ENCODE data around the gene SLC13A5. TPM values are rescaled to one million over a fixed set of nuclear protein-coding genes. Genes with fewer than 3 reads are reported as not detected.

Gene SLC13A5
- total RNA-seq, 1 donor from 2014 or later, result 0.20 TPM

GRCh38 chr17:6684460-6684783, 28.7 kb downstream of the SLC13A5 start:
- no peak for DNase-seq (ENCODE audit: low read depth in 2 of 2)

GRCh38 chr17:6683730-6684459, 29.3 kb downstream of the SLC13A5 start:
- no peak for DNase-seq (ENCODE audit: low read depth in 2 of 2)

GRCh38 chr17:6683081-6683684, 30.0 kb downstream of the SLC13A5 start:
- DNase-seq (ENCODE audit: low read depth in 2 of 2), result no peak

GRCh38 chr17:6682339-6682738, 30.8 kb downstream of the SLC13A5 start:
- DNase-seq (ENCODE audit: low read depth in 2 of 2), result no peak

- DNase-seq (ENCODE audit: low read depth in 2 of 2), result no peak
Observed at GRCh38 chr17:6681671-6682070, 31.5 kb downstream of the SLC13A5 start.

- no peak for DNase-seq (ENCODE audit: low read depth in 2 of 2)
Observed at GRCh38 chr17:6681176-6681575, 32.0 kb downstream of the SLC13A5 start.

GRCh38 chr17:6679241-6679640, 33.9 kb downstream of the SLC13A5 start:
- no peak for DNase-seq (ENCODE audit: low read depth in 2 of 2)

GRCh38 chr17:6677946-6678345, 35.2 kb downstream of the SLC13A5 start:
- no peak for DNase-seq (ENCODE audit: low read depth in 2 of 2)

- DNase-seq (ENCODE audit: low read depth in 2 of 2), result no peak
Observed at GRCh38 chr17:6677158-6677831, 35.9 kb downstream of the SLC13A5 start.

GRCh38 chr17:6676802-6677157, 36.4 kb downstream of the SLC13A5 start:
- no peak for DNase-seq (ENCODE audit: low read depth in 2 of 2)

- DNase-seq (ENCODE audit: low read depth in 2 of 2), result no peak
Observed at GRCh38 chr17:6675201-6675825, 37.9 kb downstream of the SLC13A5 start.

- DNase-seq (ENCODE audit: low read depth in 2 of 2), result no peak
Observed at GRCh38 chr17:6674586-6674985, 38.6 kb downstream of the SLC13A5 start.

GRCh38 chr17:6671431-6671830, 41.7 kb downstream of the SLC13A5 start:
- no peak for DNase-seq (ENCODE audit: low read depth in 2 of 2)

GRCh38 chr17:6670999-6671398, 42.2 kb downstream of the SLC13A5 start:
- no peak for DNase-seq (ENCODE audit: low read depth in 2 of 2)

GRCh38 chr17:6670571-6670970, 42.6 kb downstream of the SLC13A5 start:
- DNase-seq (ENCODE audit: low read depth in 2 of 2), result no peak

- no peak for DNase-seq (ENCODE audit: low read depth in 2 of 2)
Observed at GRCh38 chr17:6669479-6670212, 43.5 kb downstream of the SLC13A5 start.

- DNase-seq (ENCODE audit: low read depth in 2 of 2), result no peak
Observed at GRCh38 chr17:6668727-6669425, 44.3 kb downstream of the SLC13A5 start.

GRCh38 chr17:6668219-6668618, 45.0 kb downstream of the SLC13A5 start:
- no peak for DNase-seq (ENCODE audit: low read depth in 2 of 2)

GRCh38 chr17:6667516-6667915, 45.7 kb downstream of the SLC13A5 start:
- no peak for DNase-seq (ENCODE audit: low read depth in 2 of 2)

GRCh38 chr17:6666557-6666956, 46.6 kb downstream of the SLC13A5 start:
- no peak for DNase-seq (ENCODE audit: low read depth in 2 of 2)

GRCh38 chr17:6666077-6666521, 47.1 kb downstream of the SLC13A5 start:
- peak; percentile 83 to 85 for DNase-seq (ENCODE audit: low read depth in 2 of 2)

Measured in lung microvascular endothelial cell (primary cell).